H9 (cell line): ENCODE measurements around the gene WDR5B. TPM values are rescaled to one million over a fixed set of nuclear protein-coding genes. Genes with fewer than 3 reads are reported as not detected.
A peak's percentile ranks its signal among the peaks of the same experiment; 100 is the strongest.

ENCODE experiments used
- DNase-seq: peaks from one replicate; pipeline ENCODE4 v3.0.0-alpha.2; 2017
- H2AFZ ChIP-seq: one replicate; pipeline ENCODE4 v1.6.1; 2013; ENCODE audit warnings: mild to moderate bottlenecking, low read length, control low read depth, moderate library complexity
- H2AK5ac ChIP-seq: 2 replicates; pipeline ENCODE4 v1.6.1; 2013; ENCODE audit warnings: low read length, control low read depth, mixed read lengths; ENCODE audit not compliant: insufficient read length
- H2BK120ac ChIP-seq: one replicate; pipeline ENCODE4 v1.6.1; 2013; ENCODE audit warnings: low read depth, mild to moderate bottlenecking, low read length, control low read depth, inconsistent platforms; ENCODE audit not compliant: poor library complexity, severe bottlenecking
- H2BK12ac ChIP-seq: 2 replicates; pipeline ENCODE4 v1.6.1; 2013; ENCODE audit warnings: low read length, control low read depth, mixed read lengths, low read depth; ENCODE audit not compliant: insufficient read length
- H2BK15ac ChIP-seq: 2 replicates; pipeline ENCODE4 v1.6.1; 2013; ENCODE audit warnings: low read depth, low read length, control low read depth
- H2BK20ac ChIP-seq: one replicate; pipeline ENCODE4 v1.6.1; 2013; ENCODE audit warnings: low read depth, mild to moderate bottlenecking, low read length, control low read depth, inconsistent platforms; ENCODE audit not compliant: poor library complexity, severe bottlenecking
- H2BK5ac ChIP-seq: 2 replicates; pipeline ENCODE4 v1.6.1; 2013; ENCODE audit warnings: low read length, control low read depth, mixed read lengths; ENCODE audit not compliant: insufficient read length
- H3K14ac ChIP-seq: 2 replicates; pipeline ENCODE4 v1.6.1; 2013; ENCODE audit warnings: low read length, control low read depth; ENCODE audit not compliant: insufficient read depth
- H3K18ac ChIP-seq: 2 replicates; pipeline ENCODE4 v1.6.1; 2013; ENCODE audit warnings: low read depth, mild to moderate bottlenecking, mixed read lengths, low read length, control low read depth; ENCODE audit not compliant: insufficient read length
- H3K23ac ChIP-seq: 2 replicates; pipeline ENCODE4 v1.6.1; 2013; ENCODE audit warnings: low read length, control low read depth, mixed read lengths, low read depth; ENCODE audit not compliant: insufficient read length
- H3K23me2 ChIP-seq: 2 replicates; pipeline ENCODE4 v1.6.1; 2013; ENCODE audit warnings: low read depth, mild to moderate bottlenecking, mixed read lengths, low read length, control low read depth; ENCODE audit not compliant: insufficient read length, poor library complexity, severe bottlenecking
- H3K27ac ChIP-seq: 2 replicates; pipeline ENCODE4 v1.5.1; 2013; ENCODE audit warnings: low read length, control low read depth, mixed read lengths, low read depth; ENCODE audit not compliant: insufficient read length
- H3K27me3 ChIP-seq: 2 replicates; pipeline ENCODE4 v1.6.1; 2013; ENCODE audit warnings: low read length, control low read depth, inconsistent platforms; ENCODE audit not compliant: insufficient read depth
- H3K4ac ChIP-seq: 2 replicates; pipeline ENCODE4 v1.6.1; 2013; ENCODE audit warnings: low read depth, mild to moderate bottlenecking, control low read depth, inconsistent platforms, low read length, moderate library complexity
- H3K4me1 ChIP-seq: 2 replicates; pipeline ENCODE4 v1.6.1; 2013; ENCODE audit warnings: low read length, control low read depth, inconsistent platforms; ENCODE audit not compliant: insufficient read depth
- H3K4me2 ChIP-seq: 2 replicates; pipeline ENCODE4 v1.6.1; 2013; ENCODE audit warnings: low read length, control low read depth, mixed read lengths; ENCODE audit not compliant: insufficient read length, insufficient read depth
- H3K56ac ChIP-seq: 2 replicates; pipeline ENCODE4 v1.6.1; 2013; ENCODE audit warnings: low read depth, mild to moderate bottlenecking, mixed read lengths, low read length, control low read depth; ENCODE audit not compliant: insufficient read length
- H3K79me1 ChIP-seq: 2 replicates; pipeline ENCODE4 v1.6.1; 2013; ENCODE audit warnings: low read depth, mild to moderate bottlenecking, moderate library complexity, low read length, control low read depth, inconsistent platforms; ENCODE audit not compliant: insufficient read depth, poor library complexity, severe bottlenecking
- H3K79me2 ChIP-seq: 2 replicates; pipeline ENCODE4 v1.6.1; 2013; ENCODE audit warnings: low read length, control low read depth, inconsistent platforms; ENCODE audit not compliant: insufficient read depth
- H3K9ac ChIP-seq: 2 replicates; pipeline ENCODE4 v1.6.1; 2013; ENCODE audit warnings: low read length, control low read depth, mixed read lengths; ENCODE audit not compliant: insufficient read length; ENCODE audit errors: extremely low read depth
- H3K9me3 ChIP-seq: one replicate; pipeline ENCODE4 v1.6.1; 2013; ENCODE audit warnings: low read depth, low read length, inconsistent platforms; ENCODE audit not compliant: control insufficient read depth
- H3T11ph ChIP-seq: one replicate; pipeline ENCODE4 v1.6.1; 2013; ENCODE audit warnings: mild to moderate bottlenecking, low read length, control low read depth, inconsistent platforms
- H4K20me1 ChIP-seq: one replicate; pipeline ENCODE4 v1.6.1; 2013; ENCODE audit not compliant: control insufficient read depth, insufficient read length, insufficient read depth
- H4K5ac ChIP-seq: 2 replicates; pipeline ENCODE4 v1.6.1; 2013; ENCODE audit warnings: low read depth, mild to moderate bottlenecking, mixed read lengths, low read length, control low read depth; ENCODE audit not compliant: insufficient read length
- H4K8ac ChIP-seq: replicated peaks from 2 replicates; pipeline ENCODE4 v1.6.1; 2013; ENCODE audit warnings: low read length, control low read depth, mixed read lengths, low read depth; ENCODE audit not compliant: insufficient read length
- H4K91ac ChIP-seq: 2 replicates; pipeline ENCODE4 v1.6.1; 2013; ENCODE audit warnings: low read depth, mild to moderate bottlenecking, moderate library complexity, mixed read lengths, low read length, control low read depth; ENCODE audit not compliant: insufficient read length
- H3K27ac Mint-ChIP-seq, 3 experiments: 2 replicates in 2 of 3; 3 replicates in 1 of 3; pipeline ENCODE4 v1.8.0; 2020 to 2021; ENCODE audit warnings: mixed read lengths in 3 of 3, mild to moderate bottlenecking in 1 of 3, moderate library complexity in 1 of 3
- H3K27me3 Mint-ChIP-seq: 2 replicates; pipeline ENCODE4 v1.8.0; 2021; ENCODE audit warnings: low read depth, mild to moderate bottlenecking, moderate library complexity, mixed read lengths
- H3K36me3 Mint-ChIP-seq, 3 experiments: 2 replicates in 2 of 3; 3 replicates in 1 of 3; pipeline ENCODE4 v1.8.0; 2020 to 2021; ENCODE audit warnings: low read depth in 3 of 3, mixed read lengths in 3 of 3; ENCODE audit not compliant: insufficient read depth in 1 of 3
- H3K4me1 Mint-ChIP-seq, 2 experiments: 2 replicates each; pipeline ENCODE4 v1.8.0; 2020; ENCODE audit warnings: mixed read lengths in 2 of 2
- H3K4me3 Mint-ChIP-seq, 2 experiments: 2 replicates in 1 of 2; 3 replicates in 1 of 2; pipeline ENCODE4 v1.8.0; 2020 to 2021; ENCODE audit warnings: mild to moderate bottlenecking in 2 of 2, mixed read lengths in 2 of 2, moderate library complexity in 1 of 2
- H3K9me3 Mint-ChIP-seq, 2 experiments: 2 replicates in 1 of 2; 3 replicates in 1 of 2; pipeline ENCODE4 v1.8.0; 2020; ENCODE audit warnings: mild to moderate bottlenecking in 2 of 2, mixed read lengths in 2 of 2, moderate library complexity in 1 of 2
- WGBS: extraction: QIAGEN DNeasy Blood & Tissue Kit; methylation state at CpG from one replicate; pipeline ENCODE4 v1.1.7; 2013; ENCODE audit warnings: missing lambda C conversion rate, low lambda C conversion rate, mixed read lengths; ENCODE audit not compliant: insufficient read length; ENCODE audit errors: extremely low coverage; 5-methylcytosine and 5-hydroxymethylcytosine counted together
- total RNA-seq: library from RNA; stranded (reverse); gene quantifications from 2 replicates; pipeline ENCODE4 v1.2.1, GENCODE V29; 2021
- TF ChIP-seq, protein P1 (sequence below): fragments of 200-600 bp; sonication (generic); conservative IDR thresholded peaks from 3 replicates; pipeline ENCODE4 v1.8.0; 2021; ENCODE audit warnings: antibody characterized with exemption, mild to moderate bottlenecking

Gene WDR5B
- total RNA-seq, 1 experiment from 2014 or later, result 3.7 TPM

DNA sequence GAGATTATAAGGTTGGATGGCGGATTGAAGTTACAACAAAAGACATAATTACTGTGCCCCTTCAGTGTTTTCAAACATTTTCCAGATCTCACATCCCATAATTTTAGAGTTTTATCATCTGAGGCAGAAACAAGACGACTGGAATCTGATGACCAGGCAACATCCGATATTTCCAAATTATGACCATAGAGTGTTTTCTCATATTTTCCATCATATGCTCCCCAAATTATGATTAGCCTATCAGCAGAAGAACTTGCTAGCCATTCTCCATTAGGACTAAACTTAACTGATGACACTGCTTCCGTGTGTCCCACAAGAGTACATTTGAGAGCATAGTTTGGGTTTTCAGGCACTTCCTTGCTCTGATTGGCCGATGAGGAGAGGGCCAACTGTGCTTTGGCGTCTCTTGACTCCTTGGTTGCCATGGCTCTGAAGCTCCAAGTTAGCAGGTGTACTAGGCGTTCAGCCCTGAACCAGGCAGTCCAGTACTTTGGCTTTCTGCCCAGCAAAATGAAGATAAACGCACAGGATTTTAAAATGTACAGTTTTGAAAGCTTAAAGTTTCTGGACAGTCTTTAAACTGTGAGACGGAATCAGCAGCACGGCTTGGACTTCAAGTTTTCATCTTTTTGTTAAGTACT, 638 bp downstream of the WDR5B start:
- DNase-seq, result peak; percentile 50
- Histone ChIP-seq H3K9ac (peak overlapping the region; percentile 24), H4K8ac (no peak overlapping the region), H3T11ph (no peak overlapping the region), H2AK5ac (no peak overlapping the region), H3K4ac (no peak overlapping the region), H3K27ac (no peak overlapping the region), H3K14ac (no peak overlapping the region), H3K56ac (no peak overlapping the region), H4K5ac (no peak overlapping the region), H3K23ac (no peak overlapping the region), H3K79me2 (no peaks in the 10 kb centered on the region), H3K18ac (no peak overlapping the region), H3K79me1 (no peaks in the 10 kb centered on the region), H3K4me2 (peak overlapping the region; percentile 92), H2BK12ac (no peak overlapping the region), H3K23me2 (peaks cover 8% of the 10 kb centered on the region), H2AFZ (no peak overlapping the region), H2BK120ac (no peak overlapping the region), H2BK20ac (no peak overlapping the region), H3K9me3 (no peaks in the 10 kb centered on the region), H2BK15ac (no peak overlapping the region), H2BK5ac (no peak overlapping the region), H3K4me1 (no peaks in the 10 kb centered on the region), H4K20me1 (no peaks in the 10 kb centered on the region), H3K27me3 (no peaks in the 10 kb centered on the region), H4K91ac (no peak overlapping the region)
- H3K27me3 Mint-ChIP-seq, result no peaks in the 10 kb centered on the region; the same call in 1 of the 2 replicates
- H3K4me3 Mint-ChIP-seq, result peak overlapping the region; percentile 96 to 98
- H3K9me3 Mint-ChIP-seq, result no peaks in the 10 kb centered on the region; a peak in 1 of 5 replicates
- peaks cover 16 to 18% of the 10 kb centered on the region in 2 experiments for H3K4me1 Mint-ChIP-seq
- H3K27ac Mint-ChIP-seq, result peak overlapping the region; percentile 81 to 99 (median 85); a peak in 6 of 7 replicates
- TF ChIP-seq, protein P1, sequence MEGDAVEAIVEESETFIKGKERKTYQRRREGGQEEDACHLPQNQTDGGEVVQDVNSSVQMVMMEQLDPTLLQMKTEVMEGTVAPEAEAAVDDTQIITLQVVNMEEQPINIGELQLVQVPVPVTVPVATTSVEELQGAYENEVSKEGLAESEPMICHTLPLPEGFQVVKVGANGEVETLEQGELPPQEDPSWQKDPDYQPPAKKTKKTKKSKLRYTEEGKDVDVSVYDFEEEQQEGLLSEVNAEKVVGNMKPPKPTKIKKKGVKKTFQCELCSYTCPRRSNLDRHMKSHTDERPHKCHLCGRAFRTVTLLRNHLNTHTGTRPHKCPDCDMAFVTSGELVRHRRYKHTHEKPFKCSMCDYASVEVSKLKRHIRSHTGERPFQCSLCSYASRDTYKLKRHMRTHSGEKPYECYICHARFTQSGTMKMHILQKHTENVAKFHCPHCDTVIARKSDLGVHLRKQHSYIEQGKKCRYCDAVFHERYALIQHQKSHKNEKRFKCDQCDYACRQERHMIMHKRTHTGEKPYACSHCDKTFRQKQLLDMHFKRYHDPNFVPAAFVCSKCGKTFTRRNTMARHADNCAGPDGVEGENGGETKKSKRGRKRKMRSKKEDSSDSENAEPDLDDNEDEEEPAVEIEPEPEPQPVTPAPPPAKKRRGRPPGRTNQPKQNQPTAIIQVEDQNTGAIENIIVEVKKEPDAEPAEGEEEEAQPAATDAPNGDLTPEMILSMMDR, result no peak
- no CpG with 5 or more reads among the region's 10 CpGs for WGBS
- peaks cover 0 to 9% (median 9%) of the 10 kb centered on the region in 3 experiments; a peak in 5 of 7 replicates for H3K36me3 Mint-ChIP-seq
